ENCODE data around the gene CCDC127.
"Not testable (repeated sequence)": the region's sequence is repeated elsewhere in the genome, so short reads cannot be mapped to it uniquely, and the experiment has no call there.

CCDC127 gene

DNA sequence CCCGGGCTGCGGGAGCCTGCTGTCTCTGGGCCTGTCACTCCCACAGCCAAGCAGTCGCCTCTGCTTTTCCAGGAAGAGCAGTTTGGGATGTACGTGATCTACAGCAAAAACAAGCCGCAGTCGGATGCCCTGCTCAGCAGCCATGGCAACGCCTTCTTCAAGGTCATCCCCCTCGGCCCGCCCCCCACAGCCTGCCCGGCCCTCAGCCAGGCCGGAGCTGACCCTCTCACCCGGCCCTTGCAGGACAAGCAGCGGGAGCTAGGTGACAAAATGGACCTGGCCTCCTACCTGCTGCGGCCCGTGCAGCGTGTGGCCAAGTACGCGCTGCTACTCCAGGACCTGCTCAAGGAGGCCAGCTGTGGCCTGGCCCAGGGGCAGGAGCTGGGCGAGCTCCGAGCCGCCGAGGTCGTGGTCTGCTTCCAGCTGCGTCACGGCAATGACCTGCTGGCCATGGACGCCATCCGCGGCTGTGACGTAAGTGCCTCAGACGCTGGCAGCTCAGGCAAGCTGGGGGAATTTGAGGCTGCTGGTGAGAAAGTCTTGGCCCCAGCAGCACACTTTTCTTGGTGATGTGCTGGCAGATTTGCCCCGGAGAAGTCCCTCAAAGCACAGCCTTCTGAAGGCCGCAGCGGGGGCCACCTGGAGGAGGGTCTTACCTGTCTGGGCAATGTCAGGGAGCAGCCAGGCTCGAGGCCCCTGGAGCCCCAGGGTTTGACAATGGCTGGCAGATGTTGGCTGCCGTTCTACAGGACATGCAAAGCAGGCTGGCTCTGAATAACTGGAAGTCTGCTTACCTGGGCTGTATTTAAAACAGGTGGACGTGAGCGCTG, 46.8 kb downstream of the CCDC127 start:
- no peak for FAIRE-seq

GRCh38 chr5:169728-170094, 48.2 kb downstream of the CCDC127 start:
- FAIRE-seq: no peak

- FAIRE-seq: no peak
Observed at GRCh38 chr5:169071-169727, 48.8 kb downstream of the CCDC127 start.

DNA sequence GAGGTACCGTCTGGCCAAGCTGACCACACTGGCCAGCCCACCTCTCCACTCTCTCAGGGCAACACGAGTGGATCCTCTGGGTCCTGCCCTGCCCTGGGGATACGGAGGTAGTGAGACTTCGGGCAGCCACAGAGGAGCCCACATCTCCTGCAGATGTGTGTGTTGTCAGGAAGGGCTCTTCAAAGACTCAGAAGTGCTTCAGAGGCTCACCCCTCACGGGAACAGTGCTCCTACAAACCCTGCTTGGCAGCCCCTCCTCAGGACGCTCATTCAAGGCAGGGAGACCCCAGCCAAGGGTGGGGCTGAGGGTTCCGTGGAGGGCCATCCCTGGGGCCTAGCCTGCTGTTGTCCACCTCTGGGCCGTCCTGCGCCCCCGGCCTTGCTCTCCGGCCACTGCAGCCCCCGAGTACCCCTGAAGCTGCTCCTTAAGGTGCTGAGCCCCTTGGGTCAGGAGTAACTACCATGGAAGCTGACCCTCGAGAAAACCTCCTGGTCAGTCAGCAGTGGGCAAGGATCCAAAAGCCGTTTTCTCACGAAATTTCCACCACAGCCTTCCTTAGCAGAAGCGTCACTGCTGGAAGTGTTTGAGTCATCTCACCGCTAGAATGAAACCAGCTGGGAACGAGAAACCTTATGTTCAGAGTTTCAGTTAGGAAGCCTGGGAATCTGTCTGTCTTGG, 49.8 kb downstream of the CCDC127 start:
- FAIRE-seq: no peak

DNA sequence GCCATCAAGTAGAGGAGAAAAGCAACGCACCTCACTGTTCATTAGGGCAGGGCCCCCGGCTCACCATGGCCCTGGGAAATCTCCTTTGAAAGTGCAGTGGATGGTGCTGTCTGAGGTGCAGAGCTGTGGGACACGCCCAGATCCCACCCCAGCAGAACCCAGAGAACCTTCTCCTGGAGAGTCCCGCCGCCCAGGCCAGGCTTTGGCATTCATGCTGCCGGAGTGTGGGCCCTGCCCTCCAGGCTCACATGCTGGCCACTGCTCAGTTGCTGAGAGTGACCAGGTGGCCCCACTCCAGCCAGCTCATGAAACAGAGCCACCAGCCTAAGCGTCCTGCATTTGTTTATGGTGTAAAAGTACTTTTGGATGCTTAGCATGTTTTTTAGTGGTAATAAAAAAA, 50.4 kb downstream of the CCDC127 start:
- FAIRE-seq: no peak

DNA sequence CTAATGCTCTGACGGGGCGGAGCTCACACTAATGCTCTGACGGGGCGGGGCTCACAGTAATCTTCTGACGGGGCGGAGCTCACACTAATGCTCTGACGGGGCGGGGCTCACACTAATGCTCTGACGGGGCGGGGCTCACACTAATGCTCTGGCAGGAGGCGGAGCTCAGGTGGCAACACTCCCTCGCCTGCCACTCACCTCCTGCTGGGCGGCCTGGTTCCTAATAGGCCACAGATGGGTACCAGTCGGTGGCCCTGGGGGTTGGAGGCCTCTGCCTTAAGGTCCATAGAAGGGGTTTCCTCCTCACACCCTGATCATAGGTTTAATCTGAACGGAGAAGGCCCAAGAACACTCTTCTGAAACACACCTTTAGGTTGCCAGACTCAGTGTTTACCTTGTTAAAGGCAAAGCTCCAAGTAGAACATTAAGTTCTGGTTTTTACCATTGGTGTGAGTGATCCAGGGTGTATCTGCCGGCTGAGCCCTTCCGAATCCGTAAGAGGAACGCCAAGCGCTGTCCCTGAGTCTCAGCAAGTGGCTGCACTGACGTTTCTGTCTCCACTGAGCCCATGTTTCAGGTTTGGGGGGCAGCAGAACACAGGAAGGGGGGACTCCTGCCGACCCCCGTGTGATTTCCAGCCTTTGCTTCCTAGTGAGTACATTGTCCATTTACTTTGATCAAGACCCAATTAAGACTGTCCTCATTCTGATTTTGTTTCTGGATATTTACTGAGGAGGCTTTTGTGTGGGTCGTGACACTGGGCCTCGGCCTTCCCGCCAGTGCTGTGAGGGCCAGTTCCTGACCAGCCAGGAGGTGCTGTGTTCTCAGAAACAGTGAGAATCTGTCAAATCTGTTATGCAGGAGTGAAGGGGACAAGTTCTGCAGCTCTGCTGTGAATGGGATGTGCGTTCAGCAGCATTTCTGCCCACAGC, 51.2 kb downstream of the CCDC127 start:
- no peak for FAIRE-seq

DNA sequence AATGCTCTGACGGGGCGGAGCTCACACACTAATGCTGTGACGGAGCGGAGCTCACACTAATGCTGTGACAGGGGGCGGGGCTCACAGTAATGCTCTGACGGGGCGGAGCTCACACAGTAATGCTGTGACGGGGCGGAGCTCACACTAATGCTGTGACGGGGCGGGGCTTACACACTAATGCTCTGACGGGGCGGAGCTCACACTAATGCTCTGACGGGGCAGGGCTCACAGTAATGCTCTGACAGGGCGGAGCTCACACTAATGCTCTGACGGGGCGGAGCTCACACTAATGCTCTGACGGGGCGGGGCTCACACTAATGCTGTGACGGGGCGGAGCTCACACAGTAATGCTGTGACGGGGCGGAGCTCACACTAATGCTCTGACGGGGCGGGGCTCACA, 53.2 kb downstream of the CCDC127 start:
- not testable (repeated sequence) for FAIRE-seq

DNA sequence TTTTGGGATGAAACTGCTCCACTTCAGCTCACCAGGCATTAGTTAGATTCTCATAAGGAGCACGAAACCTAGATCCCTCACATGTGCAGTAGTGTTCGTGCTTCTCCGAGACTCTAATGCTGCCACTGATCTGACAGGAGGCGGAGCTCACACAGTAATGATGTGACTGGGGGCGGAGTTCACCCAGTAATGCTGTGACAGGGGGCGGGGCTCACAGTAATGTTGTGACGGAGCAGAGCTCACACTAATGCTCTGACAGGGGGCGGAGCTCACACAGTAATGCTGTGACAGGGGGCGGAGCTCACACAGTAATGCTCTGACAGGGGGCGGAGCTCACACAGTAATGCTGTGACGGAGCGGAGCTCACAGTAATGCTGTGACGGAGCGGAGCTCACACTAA, 53.7 kb downstream of the CCDC127 start:
- no peak for FAIRE-seq

DNA sequence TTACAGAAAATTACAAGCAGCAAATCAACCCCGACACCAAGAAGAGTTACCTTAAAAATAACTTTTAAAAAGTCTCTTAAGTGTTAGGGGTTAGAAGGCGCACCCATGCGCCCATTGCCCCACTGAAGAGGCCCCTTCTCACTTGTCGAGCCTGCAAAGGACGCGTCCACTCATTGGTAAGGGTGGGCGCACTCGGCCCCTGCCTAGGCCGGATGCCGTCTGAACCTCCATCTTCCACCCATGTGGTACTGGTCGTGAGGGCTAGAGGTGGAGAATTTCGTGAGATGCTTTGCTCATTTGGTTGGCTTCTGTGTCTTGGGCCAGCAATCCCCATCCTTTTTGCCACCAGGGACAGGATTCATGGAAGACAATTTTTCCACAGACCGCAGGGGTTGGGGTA, 54.1 kb downstream of the CCDC127 start:
- no peak for FAIRE-seq

DNA sequence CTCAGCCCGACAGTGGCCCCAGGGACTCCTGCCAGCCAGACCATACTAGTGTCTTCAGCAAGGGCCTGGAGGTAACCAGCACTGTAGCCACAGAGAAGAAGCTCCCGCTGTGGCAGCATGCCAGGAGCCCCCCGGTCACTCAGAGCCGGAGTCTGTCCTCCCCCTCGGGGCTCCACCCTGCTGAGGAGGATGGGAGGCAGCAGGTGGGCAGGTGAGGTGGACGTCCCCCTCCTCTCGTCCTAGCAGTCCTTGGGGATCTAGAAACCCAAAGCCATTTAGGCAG, 54.7 kb downstream of the CCDC127 start:
- FAIRE-seq: no peak

DNA sequence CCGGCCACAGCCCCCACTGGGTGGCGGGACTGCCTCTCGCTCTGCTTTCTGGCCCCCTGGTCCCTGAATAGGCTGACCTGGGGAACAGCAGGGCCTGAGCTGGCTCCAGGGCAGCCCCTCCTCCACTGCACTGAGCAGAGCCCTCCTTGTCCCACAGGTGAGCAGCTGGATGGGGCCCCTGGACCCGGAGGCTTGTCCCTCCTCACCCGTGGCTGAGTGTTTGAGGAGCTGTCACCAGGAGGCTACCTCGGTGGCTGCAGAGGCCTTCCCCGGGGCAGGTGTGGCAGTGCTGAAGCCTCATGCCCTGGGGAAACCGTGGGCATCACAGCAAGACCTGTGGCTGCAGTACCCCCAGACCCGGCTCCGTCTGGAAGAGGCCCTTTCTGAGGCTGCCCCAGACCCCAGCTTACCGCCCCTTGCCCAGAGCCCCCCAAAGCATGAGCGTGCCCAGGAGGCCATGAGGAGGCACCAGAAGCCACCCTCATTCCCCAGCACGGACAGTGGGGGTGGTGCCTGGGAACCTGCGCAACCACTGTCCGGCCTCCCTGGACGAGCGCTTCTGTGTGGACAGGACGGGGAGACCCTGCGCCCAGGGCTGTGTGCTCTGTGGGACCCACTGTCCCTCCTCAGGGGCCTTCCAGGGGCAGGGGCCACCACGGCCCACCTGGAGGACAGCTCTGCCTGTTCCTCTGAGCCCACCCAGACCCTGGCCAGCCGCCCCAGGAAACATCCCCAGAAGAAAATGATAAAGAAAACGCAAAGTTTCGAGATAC, 55.2 kb downstream of the CCDC127 start:
- no peak for FAIRE-seq

DNA sequence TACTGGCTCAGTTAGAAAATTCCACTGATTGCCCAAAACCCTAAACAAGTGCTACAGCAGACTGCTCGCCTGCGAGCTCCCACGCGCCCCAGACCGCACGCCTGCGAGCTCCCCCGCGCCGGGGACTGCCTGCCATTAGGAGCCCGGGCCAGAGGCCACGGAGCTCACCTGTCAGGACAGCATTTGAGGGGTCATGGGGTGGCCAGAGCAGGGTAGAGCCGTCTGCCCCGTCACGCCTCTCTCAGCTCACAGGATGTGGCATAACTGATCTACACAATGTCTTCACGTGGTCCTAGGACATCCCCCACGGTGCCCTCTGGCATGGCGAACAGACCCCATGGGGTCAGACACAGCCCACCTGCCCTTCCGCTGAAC, 55.8 kb downstream of the CCDC127 start:
- no peak for FAIRE-seq

- no peak for FAIRE-seq
Observed at GRCh38 chr5:161803-162110, 56.2 kb downstream of the CCDC127 start.

DNA sequence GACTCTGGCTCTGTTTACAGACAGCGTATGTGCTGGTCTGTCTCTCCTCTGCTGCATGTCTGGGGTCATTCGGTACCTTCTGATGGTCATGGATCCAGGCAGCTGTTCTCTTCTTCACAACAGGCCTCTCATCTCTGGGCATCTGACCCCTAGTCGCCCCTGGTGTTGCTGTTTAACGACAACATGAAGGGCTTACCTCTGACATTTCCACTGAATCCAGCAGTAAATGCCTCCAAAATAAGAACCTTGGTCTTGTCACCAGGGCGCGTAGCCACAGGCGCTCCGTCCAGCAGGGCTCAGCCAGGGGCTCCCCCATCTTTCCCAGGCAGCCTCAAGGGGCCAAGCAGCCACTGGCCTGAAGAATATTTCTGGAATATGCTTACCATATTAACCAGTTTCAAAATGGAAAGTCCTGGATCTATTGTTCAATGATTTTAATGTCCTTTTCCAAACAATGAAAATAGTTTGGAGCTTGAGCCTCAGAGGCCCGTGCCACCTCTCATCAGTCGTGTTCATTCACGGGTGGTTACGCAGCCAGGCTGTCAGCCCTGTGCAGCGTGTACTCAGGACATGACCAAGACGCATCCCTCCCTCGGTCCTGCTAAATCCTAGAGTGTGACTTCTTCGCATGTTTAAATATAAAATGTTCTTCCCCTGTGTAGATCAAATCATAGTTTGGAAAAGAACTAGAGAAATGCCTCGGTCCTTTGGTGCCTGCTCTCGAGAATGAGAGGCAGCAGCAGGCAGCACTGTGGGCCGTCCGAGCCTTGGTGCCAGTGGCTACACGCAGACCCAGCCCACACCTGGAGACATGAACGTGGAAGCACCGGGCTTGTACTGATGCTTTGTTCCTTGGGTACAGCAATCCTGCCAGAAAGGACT, 56.8 kb downstream of the CCDC127 start:
- no peak for FAIRE-seq

GRCh38 chr5:160173-160510, 57.8 kb downstream of the CCDC127 start:
- FAIRE-seq: no peak

GRCh38 chr5:159448-160172, 58.3 kb downstream of the CCDC127 start:
- no peak for FAIRE-seq

DNA sequence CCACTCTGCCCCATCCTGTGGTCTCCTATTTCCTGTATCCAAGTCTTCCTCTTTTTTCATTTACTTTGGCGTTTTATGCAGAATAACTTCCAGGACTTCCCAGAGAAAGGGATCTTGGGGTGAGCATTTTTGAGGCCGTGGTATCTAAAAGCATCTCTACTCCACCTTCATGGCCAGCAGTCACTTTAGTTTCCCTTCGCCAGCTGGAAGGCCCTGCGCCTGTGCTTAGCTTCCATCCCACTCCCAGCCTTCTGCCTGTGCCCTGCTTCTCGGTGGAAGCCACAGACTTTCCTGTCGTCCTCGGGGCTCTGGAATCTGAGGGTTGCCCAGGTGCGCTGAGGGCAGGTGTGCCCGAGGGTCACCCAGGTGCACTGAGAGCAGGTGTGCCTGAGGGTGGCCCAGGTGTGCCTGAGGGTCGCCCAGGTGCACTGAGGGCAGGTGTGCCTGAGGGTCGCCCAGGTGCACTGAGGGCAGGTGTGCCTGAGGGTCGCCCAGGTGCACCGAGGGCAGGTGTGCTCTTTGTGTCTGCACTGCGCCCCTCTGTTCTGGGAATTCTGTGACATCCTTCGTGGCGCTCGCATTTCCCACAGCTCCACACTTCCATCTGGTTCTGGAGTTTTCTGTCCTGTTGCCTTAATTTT, 59.0 kb downstream of the CCDC127 start:
- FAIRE-seq: no peak

- no peak for FAIRE-seq
Observed at GRCh38 chr5:157801-158200, 60.2 kb downstream of the CCDC127 start.

- FAIRE-seq: no peak
Observed at GRCh38 chr5:157126-157715, 60.7 kb downstream of the CCDC127 start.
